Liver (tissue), 9 donors: ENCODE measurements around the gene PIK3R6. TPM values are rescaled to one million over a fixed set of nuclear protein-coding genes. Genes with fewer than 3 reads are reported as not detected.

ENCODE experiments used
- DNase-seq: peaks from one replicate; pipeline ENCODE4 v3.0.0-alpha.2; 2017; ENCODE audit warnings: low spot score
- H3K27ac ChIP-seq, 2 donors: one replicate each; pipeline ENCODE4 v1.7.0; 2013; ENCODE audit warnings: inconsistent platforms in 2 of 2, low read length in 2 of 2, control low read depth in 1 of 2, low read depth in 1 of 2, mild to moderate bottlenecking in 1 of 2
- H3K27me3 ChIP-seq, 4 donors: one replicate each; pipeline versions ENCODE4 v1.6.1 to v1.7.0; 2013; ENCODE audit warnings: low read length in 3 of 4, inconsistent platforms in 1 of 4, mild to moderate bottlenecking in 1 of 4, moderate library complexity in 1 of 4; ENCODE audit not compliant: control insufficient read depth in 4 of 4, insufficient read depth in 4 of 4
- H3K36me3 ChIP-seq, 4 donors: one replicate each; pipeline versions ENCODE4 v1.6.1 to v1.7.0; 2013; ENCODE audit warnings: low read length in 3 of 4, mild to moderate bottlenecking in 3 of 4, low read depth in 1 of 4, moderate library complexity in 1 of 4; ENCODE audit not compliant: control insufficient read depth in 4 of 4, insufficient read depth in 3 of 4
- H3K4me1 ChIP-seq, 4 donors: one replicate each; pipeline versions ENCODE4 v1.6.1 to v1.7.0; 2013; ENCODE audit warnings: low read length in 3 of 4, mild to moderate bottlenecking in 3 of 4, moderate library complexity in 1 of 4; ENCODE audit not compliant: control insufficient read depth in 4 of 4, insufficient read depth in 4 of 4
- H3K4me3 ChIP-seq, 3 donors: one replicate each; pipeline versions ENCODE4 v1.6.1 to v1.7.0; 2013; ENCODE audit warnings: low read length in 3 of 3, control low read depth in 1 of 3, low read depth in 1 of 3, mild to moderate bottlenecking in 1 of 3
- H3K9ac ChIP-seq, 2 donors: one replicate each; pipeline ENCODE4 v1.7.0; 2013; ENCODE audit warnings: low read length in 2 of 2, mild to moderate bottlenecking in 2 of 2, moderate library complexity in 2 of 2, control low read depth in 1 of 2, low read depth in 1 of 2
- H3K9me3 ChIP-seq, 4 donors: one replicate each; pipeline versions ENCODE4 v1.6.1 to v1.7.0; 2013; ENCODE audit warnings: low read length in 3 of 4; ENCODE audit not compliant: control insufficient read depth in 4 of 4
- EGR1 ChIP-seq, 2 donors: IDR thresholded peaks; 2 replicates each; pipeline ENCODE4 v1.6.1; 2016 to 2018; ENCODE audit warnings: antibody characterized with exemption in 2 of 2, low read depth in 2 of 2
- FOXA1 ChIP-seq: IDR thresholded peaks from 2 replicates; pipeline ENCODE4 v1.6.1; 2016; ENCODE audit warnings: antibody characterized with exemption
- FOXA2 ChIP-seq: IDR thresholded peaks from 2 replicates; pipeline ENCODE4 v1.6.1; 2016; ENCODE audit warnings: antibody characterized with exemption
- GABPA ChIP-seq, 2 donors: IDR thresholded peaks in 1 of 2; conservative IDR thresholded peaks in 1 of 2; 2 replicates each; pipeline ENCODE4 v1.6.1; 2016; ENCODE audit warnings: antibody characterized with exemption in 2 of 2, mild to moderate bottlenecking in 1 of 2, moderate library complexity in 1 of 2
- HNF4A ChIP-seq, 2 donors: conservative IDR thresholded peaks; 2 replicates each; pipeline ENCODE4 v1.6.1; 2016; ENCODE audit warnings: antibody characterized with exemption in 2 of 2, mild to moderate bottlenecking in 2 of 2
- HNF4G ChIP-seq: IDR thresholded peaks from 2 replicates; pipeline ENCODE4 v1.6.1; 2016; ENCODE audit warnings: antibody characterized with exemption
- JUND ChIP-seq, 2 donors: IDR thresholded peaks; 2 replicates each; pipeline ENCODE4 v1.6.1; 2016; ENCODE audit warnings: antibody characterized with exemption in 2 of 2
- NR2F2 ChIP-seq: IDR thresholded peaks from 2 replicates; pipeline ENCODE4 v1.6.1; 2016; ENCODE audit warnings: antibody characterized with exemption
- RAD21 ChIP-seq, 2 donors: IDR thresholded peaks; 2 replicates each; pipeline ENCODE4 v1.6.1; 2016; ENCODE audit warnings: antibody characterized with exemption in 2 of 2, mild to moderate bottlenecking in 2 of 2
- RXRA ChIP-seq, 2 donors: IDR thresholded peaks; 2 replicates each; pipeline ENCODE4 v1.6.1; 2017 to 2018; ENCODE audit warnings: antibody characterized with exemption in 2 of 2, mild to moderate bottlenecking in 1 of 2
- SP1 ChIP-seq: IDR thresholded peaks from 2 replicates; pipeline ENCODE4 v1.6.1; 2018; ENCODE audit warnings: antibody characterized with exemption, mild to moderate bottlenecking
- TAF1 ChIP-seq: conservative IDR thresholded peaks from 2 replicates; pipeline ENCODE4 v1.6.1; 2016; ENCODE audit warnings: antibody characterized with exemption, mild to moderate bottlenecking
- YY1 ChIP-seq: IDR thresholded peaks from 2 replicates; pipeline ENCODE4 v1.6.1; 2016; ENCODE audit warnings: antibody characterized with exemption, mild to moderate bottlenecking
- WGBS: extraction: QIAGEN DNeasy Blood & Tissue Kit; methylation state at CpG from one replicate; pipeline ENCODE4 v1.1.7; 2013; 5-methylcytosine and 5-hydroxymethylcytosine counted together
- polyA plus RNA-seq, 2 donors: library from polyadenylated mRNA; stranded (reverse) in 1 of 2; unstranded in 1 of 2; fragments of 200-250 nt in 1 of 2; fragments of >200 nt in 1 of 2; fragmentation: Nextera tagmentation in 1 of 2; extraction: Ambion mirVana in 1 of 2; gene quantifications; one replicate each; pipeline versions ENCODE4 v1.2.1 to v1.2.3, GENCODE V29; 2013 to 2015
- total RNA-seq, 2 donors: library from RNA; depleted of rRNA; stranded (reverse); fragments of >200 nt; gene quantifications; one replicate each; pipeline ENCODE4 v1.2.3, GENCODE V29; 2014
- TF ChIP-seq, protein P1 (sequence below): fragments of 150-350 bp; IDR thresholded peaks from 2 replicates; pipeline ENCODE4 v1.5.1; 2017; ENCODE audit warnings: improper control_type of control experiment, low read depth, low read length; ENCODE audit not compliant: missing input control
- TF ChIP-seq, protein P2 (sequence below): IDR thresholded peaks from 2 replicates; pipeline ENCODE4 v1.6.1; 2016; ENCODE audit warnings: antibody characterized with exemption
- TF ChIP-seq, protein P3 (sequence below): IDR thresholded peaks from 2 replicates; pipeline ENCODE4 v1.6.1; 2016; ENCODE audit warnings: antibody characterized with exemption
- TF ChIP-seq, protein P4 (sequence below): IDR thresholded peaks from 2 replicates; pipeline ENCODE4 v1.6.1; 2016; ENCODE audit warnings: antibody characterized with exemption
- TF ChIP-seq, protein P5 (sequence below): IDR thresholded peaks from 2 replicates; pipeline ENCODE4 v1.6.1; 2016; ENCODE audit warnings: antibody characterized with exemption, mild to moderate bottlenecking
- donor health status: healthy.
- donor health status: healthy.
- donor health status: healthy.
- donor health status: healthy.
- donor health status: healthy.

Gene PIK3R6
- total and polyA plus RNA-seq, 4 donors: 0.15 to 0.37 (median 0.18) TPM

DNA sequence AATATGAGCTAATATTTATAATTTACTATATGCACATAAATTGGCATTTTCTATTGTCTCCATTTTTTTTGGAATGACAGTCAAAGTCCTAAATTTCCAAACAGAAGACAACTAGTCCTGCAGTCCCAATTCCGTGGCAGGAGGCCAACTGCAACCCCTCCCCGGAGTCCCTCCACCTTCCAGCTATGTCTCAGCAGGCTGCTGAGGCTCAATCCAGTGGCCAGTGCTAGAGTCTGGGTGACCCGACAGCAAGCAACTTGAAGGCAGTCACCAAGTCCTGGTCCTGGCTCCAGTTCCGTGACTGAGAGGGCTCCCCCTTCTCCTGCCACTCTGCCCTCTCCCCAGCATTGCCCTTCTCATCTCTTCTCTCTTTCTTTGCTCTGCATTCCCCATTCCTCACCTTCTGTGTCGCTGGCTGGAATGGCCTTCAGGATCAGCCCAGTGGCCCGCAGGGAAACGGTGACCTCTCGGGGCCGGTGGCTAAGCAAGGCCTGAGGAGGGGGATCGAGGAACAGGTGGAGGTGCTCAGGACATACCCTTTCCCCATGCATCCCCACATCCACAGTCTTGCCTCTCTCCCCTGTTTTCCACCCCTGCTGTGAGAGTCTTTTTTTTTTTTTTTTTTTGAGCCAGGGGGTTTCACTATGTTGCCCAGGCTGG is 45.9 kb downstream of the PIK3R6 start:
- Histone ChIP-seq H3K27ac (no peak overlapping the region), H3K9me3 (peaks cover 0 to 4% (median 1%) of the 10 kb centered on the region in 4 donors), H3K4me3 (no peak overlapping the region), H3K4me1 (no peaks in the 10 kb centered on the region), H3K27me3 (peaks cover 0 to 6% (median 2%) of the 10 kb centered on the region in 4 donors), H3K9ac (no peak overlapping the region), H3K36me3 (no peaks in the 10 kb centered on the region)
- TF ChIP-seq RAD21 (IDR thresholded peaks at IDR 0.05) (no peak), TAF1 (no peak), RXRA (IDR thresholded peaks at IDR 0.05) (no peak), NR2F2 (no peak), GABPA (IDR thresholded peaks at IDR 0.05 in 1 of 2, conservative IDR thresholded peaks at IDR 0.05 in 1 of 2) (no peak), SP1 (no peak), YY1 (no peak), EGR1 (IDR thresholded peaks at IDR 0.05; ENCODE audit: low read depth in 2 of 2) (no peak), HNF4A (conservative IDR thresholded peaks at IDR 0.05) (no peak), JUND (IDR thresholded peaks at IDR 0.05) (no peak), HNF4G (no peak), FOXA1 (no peak), FOXA2 (no peak)
- TF ChIP-seq, protein P1, sequence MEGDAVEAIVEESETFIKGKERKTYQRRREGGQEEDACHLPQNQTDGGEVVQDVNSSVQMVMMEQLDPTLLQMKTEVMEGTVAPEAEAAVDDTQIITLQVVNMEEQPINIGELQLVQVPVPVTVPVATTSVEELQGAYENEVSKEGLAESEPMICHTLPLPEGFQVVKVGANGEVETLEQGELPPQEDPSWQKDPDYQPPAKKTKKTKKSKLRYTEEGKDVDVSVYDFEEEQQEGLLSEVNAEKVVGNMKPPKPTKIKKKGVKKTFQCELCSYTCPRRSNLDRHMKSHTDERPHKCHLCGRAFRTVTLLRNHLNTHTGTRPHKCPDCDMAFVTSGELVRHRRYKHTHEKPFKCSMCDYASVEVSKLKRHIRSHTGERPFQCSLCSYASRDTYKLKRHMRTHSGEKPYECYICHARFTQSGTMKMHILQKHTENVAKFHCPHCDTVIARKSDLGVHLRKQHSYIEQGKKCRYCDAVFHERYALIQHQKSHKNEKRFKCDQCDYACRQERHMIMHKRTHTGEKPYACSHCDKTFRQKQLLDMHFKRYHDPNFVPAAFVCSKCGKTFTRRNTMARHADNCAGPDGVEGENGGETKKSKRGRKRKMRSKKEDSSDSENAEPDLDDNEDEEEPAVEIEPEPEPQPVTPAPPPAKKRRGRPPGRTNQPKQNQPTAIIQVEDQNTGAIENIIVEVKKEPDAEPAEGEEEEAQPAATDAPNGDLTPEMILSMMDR: no peak
- TF ChIP-seq, protein P2, sequence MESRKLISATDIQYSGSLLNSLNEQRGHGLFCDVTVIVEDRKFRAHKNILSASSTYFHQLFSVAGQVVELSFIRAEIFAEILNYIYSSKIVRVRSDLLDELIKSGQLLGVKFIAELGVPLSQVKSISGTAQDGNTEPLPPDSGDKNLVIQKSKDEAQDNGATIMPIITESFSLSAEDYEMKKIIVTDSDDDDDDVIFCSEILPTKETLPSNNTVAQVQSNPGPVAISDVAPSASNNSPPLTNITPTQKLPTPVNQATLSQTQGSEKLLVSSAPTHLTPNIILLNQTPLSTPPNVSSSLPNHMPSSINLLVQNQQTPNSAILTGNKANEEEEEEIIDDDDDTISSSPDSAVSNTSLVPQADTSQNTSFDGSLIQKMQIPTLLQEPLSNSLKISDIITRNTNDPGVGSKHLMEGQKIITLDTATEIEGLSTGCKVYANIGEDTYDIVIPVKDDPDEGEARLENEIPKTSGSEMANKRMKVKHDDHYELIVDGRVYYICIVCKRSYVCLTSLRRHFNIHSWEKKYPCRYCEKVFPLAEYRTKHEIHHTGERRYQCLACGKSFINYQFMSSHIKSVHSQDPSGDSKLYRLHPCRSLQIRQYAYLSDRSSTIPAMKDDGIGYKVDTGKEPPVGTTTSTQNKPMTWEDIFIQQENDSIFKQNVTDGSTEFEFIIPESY: no peak
- TF ChIP-seq, protein P3, sequence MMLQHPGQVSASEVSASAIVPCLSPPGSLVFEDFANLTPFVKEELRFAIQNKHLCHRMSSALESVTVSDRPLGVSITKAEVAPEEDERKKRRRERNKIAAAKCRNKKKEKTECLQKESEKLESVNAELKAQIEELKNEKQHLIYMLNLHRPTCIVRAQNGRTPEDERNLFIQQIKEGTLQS: no peak
- TF ChIP-seq, protein P4, sequence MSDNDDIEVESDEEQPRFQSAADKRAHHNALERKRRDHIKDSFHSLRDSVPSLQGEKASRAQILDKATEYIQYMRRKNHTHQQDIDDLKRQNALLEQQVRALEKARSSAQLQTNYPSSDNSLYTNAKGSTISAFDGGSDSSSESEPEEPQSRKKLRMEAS: no peak
- TF ChIP-seq, protein P5, sequence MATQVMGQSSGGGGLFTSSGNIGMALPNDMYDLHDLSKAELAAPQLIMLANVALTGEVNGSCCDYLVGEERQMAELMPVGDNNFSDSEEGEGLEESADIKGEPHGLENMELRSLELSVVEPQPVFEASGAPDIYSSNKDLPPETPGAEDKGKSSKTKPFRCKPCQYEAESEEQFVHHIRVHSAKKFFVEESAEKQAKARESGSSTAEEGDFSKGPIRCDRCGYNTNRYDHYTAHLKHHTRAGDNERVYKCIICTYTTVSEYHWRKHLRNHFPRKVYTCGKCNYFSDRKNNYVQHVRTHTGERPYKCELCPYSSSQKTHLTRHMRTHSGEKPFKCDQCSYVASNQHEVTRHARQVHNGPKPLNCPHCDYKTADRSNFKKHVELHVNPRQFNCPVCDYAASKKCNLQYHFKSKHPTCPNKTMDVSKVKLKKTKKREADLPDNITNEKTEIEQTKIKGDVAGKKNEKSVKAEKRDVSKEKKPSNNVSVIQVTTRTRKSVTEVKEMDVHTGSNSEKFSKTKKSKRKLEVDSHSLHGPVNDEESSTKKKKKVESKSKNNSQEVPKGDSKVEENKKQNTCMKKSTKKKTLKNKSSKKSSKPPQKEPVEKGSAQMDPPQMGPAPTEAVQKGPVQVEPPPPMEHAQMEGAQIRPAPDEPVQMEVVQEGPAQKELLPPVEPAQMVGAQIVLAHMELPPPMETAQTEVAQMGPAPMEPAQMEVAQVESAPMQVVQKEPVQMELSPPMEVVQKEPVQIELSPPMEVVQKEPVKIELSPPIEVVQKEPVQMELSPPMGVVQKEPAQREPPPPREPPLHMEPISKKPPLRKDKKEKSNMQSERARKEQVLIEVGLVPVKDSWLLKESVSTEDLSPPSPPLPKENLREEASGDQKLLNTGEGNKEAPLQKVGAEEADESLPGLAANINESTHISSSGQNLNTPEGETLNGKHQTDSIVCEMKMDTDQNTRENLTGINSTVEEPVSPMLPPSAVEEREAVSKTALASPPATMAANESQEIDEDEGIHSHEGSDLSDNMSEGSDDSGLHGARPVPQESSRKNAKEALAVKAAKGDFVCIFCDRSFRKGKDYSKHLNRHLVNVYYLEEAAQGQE: no peak
- DNase-seq: no peak
- 81% methylated on average over 10 of the region's 10 CpGs for WGBS
